HCT116 (cell line): Measurements from ENCODE around the gene GALNT18.

Experiments used
- EGR1 ChIP-seq: IDR thresholded peaks from 2 replicates; pipeline ENCODE4 v1.6.1; 2012; ENCODE audit warnings: low read depth
- EZH2 ChIP-seq: fragments of 200-600 bp; sonication (generic); IDR thresholded peaks from 2 replicates; pipeline ENCODE4 v1.6.1; 2017; ENCODE audit warnings: antibody characterized with exemption, mixed run types

DNA sequence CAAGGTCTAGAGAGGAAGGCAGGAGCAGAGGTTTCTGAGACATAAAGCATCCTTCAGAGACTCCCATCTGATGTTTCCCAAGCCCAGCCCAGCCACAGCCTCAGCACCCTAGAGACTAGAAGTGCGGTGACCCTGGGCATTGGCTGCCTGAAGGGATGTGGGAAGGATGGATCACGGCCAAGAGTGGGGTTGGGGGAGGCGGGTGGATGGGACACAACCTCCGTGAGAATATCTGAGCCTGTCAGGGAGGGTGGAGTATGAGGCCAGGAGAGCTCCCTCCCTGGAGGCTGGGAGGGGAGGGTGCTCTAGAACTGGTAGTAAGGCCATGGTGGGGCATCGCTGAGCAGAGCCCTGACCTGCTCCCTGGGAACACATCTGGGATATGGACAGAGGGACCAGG is 340.2 kb downstream of the GALNT18 start:
- TF ChIP-seq EGR1, result no peak
- TF ChIP-seq EZH2, result no peak
